Measurements from ENCODE around the gene NF1.
"Not testable (repeated sequence)": the region's sequence is repeated elsewhere in the genome, so short reads cannot be mapped to it uniquely, and the experiment has no call there.

NF1 gene

GRCh38 chr17:31369266-31369665, 274.5 kb downstream of the NF1 start:
- Histone ChIP-seq H3K36me3 (ENCODE audit: control insufficient read depth, insufficient read depth, low read length) (peaks cover 39% of the 10 kb centered on the region), H3K9me3 (ENCODE audit: control insufficient read depth, low read length) (no peaks in the 10 kb centered on the region), H3K4me1 (ENCODE audit: control insufficient read depth, insufficient read depth, low read length, poor library complexity, severe bottlenecking) (no peaks in the 10 kb centered on the region), H3K4me3 (ENCODE audit: extremely low read depth, insufficient read depth, low read length, poor library complexity, severe bottlenecking) (no peak overlapping the region), H3K27ac (ENCODE audit: low read depth, low read length, severe bottlenecking) (no peak overlapping the region)

- H3K27ac ChIP-seq (ENCODE audit: low read depth, low read length, severe bottlenecking) = no peak overlapping the region
- H3K36me3 ChIP-seq (ENCODE audit: control insufficient read depth, insufficient read depth, low read length) = peaks cover 34% of the 10 kb centered on the region
- H3K4me1 ChIP-seq (ENCODE audit: control insufficient read depth, insufficient read depth, low read length, poor library complexity, severe bottlenecking) = no peaks in the 10 kb centered on the region
- H3K9me3 ChIP-seq (ENCODE audit: control insufficient read depth, low read length) = no peaks in the 10 kb centered on the region
- 86 to 96% methylated on average over 3 to 4 of the region's 4 CpGs for WGBS, 2 experiments (ENCODE audit: insufficient coverage in 2 of 2)
- no peak overlapping the region for H3K4me3 ChIP-seq (ENCODE audit: extremely low read depth, insufficient read depth, low read length, poor library complexity, severe bottlenecking)
Measured at GRCh38 chr17:31371511-31372097, 276.8 kb downstream of the NF1 start.

- 98 to 99% methylated on average over 8 to 9 of the region's 10 CpGs for WGBS, 2 experiments (ENCODE audit: insufficient coverage in 2 of 2)
- Histone ChIP-seq H3K4me3 (ENCODE audit: extremely low read depth, insufficient read depth, low read length, poor library complexity, severe bottlenecking) (no peak overlapping the region), H3K36me3 (ENCODE audit: control insufficient read depth, insufficient read depth, low read length) (peaks cover 27% of the 10 kb centered on the region)
Measured at GRCh38 chr17:31373150-31374093, 278.6 kb downstream of the NF1 start.

GRCh38 chr17:31374094-31374447, 279.3 kb downstream of the NF1 start:
- Histone ChIP-seq H3K36me3 (ENCODE audit: control insufficient read depth, insufficient read depth, low read length) (peaks cover 34% of the 10 kb centered on the region), H3K4me3 (ENCODE audit: extremely low read depth, insufficient read depth, low read length, poor library complexity, severe bottlenecking) (no peak overlapping the region), H3K27ac (ENCODE audit: low read depth, low read length, severe bottlenecking) (no peak overlapping the region), H3K4me1 (ENCODE audit: control insufficient read depth, insufficient read depth, low read length, poor library complexity, severe bottlenecking) (no peaks in the 10 kb centered on the region), H3K9me3 (ENCODE audit: control insufficient read depth, low read length) (no peaks in the 10 kb centered on the region)
- WGBS, 2 experiments (ENCODE audit: insufficient coverage in 2 of 2) = 98% methylated on average over 5 of the region's 6 CpGs

More at GRCh38 chr17:31373150-31374093, 278.6 kb downstream of the NF1 start:
- H3K27ac ChIP-seq (ENCODE audit: low read depth, low read length, severe bottlenecking) = no peak overlapping the region
- no peaks in the 10 kb centered on the region for H3K9me3 ChIP-seq (ENCODE audit: control insufficient read depth, low read length)
- H3K4me1 ChIP-seq (ENCODE audit: control insufficient read depth, insufficient read depth, low read length, poor library complexity, severe bottlenecking) = no peaks in the 10 kb centered on the region

- Histone ChIP-seq H3K27ac (ENCODE audit: low read depth, low read length, severe bottlenecking) (no peak overlapping the region), H3K4me3 (ENCODE audit: extremely low read depth, insufficient read depth, low read length, poor library complexity, severe bottlenecking) (no peak overlapping the region), H3K36me3 (ENCODE audit: control insufficient read depth, insufficient read depth, low read length) (peaks cover 33% of the 10 kb centered on the region), H3K4me1 (ENCODE audit: control insufficient read depth, insufficient read depth, low read length, poor library complexity, severe bottlenecking) (no peaks in the 10 kb centered on the region), H3K9me3 (ENCODE audit: control insufficient read depth, low read length) (no peaks in the 10 kb centered on the region)
- WGBS, 2 experiments (ENCODE audit: insufficient coverage in 2 of 2) = no CpG with 5 or more reads among the region's 2 CpGs
Measured at GRCh38 chr17:31374503-31374902, 279.7 kb downstream of the NF1 start.

- Histone ChIP-seq H3K27ac (ENCODE audit: low read depth, low read length, severe bottlenecking) (no peak overlapping the region), H3K9me3 (ENCODE audit: control insufficient read depth, low read length) (no peaks in the 10 kb centered on the region), H3K4me3 (ENCODE audit: extremely low read depth, insufficient read depth, low read length, poor library complexity, severe bottlenecking) (no peak overlapping the region), H3K4me1 (ENCODE audit: control insufficient read depth, insufficient read depth, low read length, poor library complexity, severe bottlenecking) (no peaks in the 10 kb centered on the region), H3K36me3 (ENCODE audit: control insufficient read depth, insufficient read depth, low read length) (peaks cover 35% of the 10 kb centered on the region)
Measured at GRCh38 chr17:31378638-31379037, 283.9 kb downstream of the NF1 start.

- no CpG with 5 or more reads among the region's 1 CpG for WGBS, 2 experiments (ENCODE audit: insufficient coverage in 2 of 2)
- H3K9me3 ChIP-seq (ENCODE audit: control insufficient read depth, low read length) = no peaks in the 10 kb centered on the region
- no peak overlapping the region for H3K4me3 ChIP-seq (ENCODE audit: extremely low read depth, insufficient read depth, low read length, poor library complexity, severe bottlenecking)
- no peaks in the 10 kb centered on the region for H3K4me1 ChIP-seq (ENCODE audit: control insufficient read depth, insufficient read depth, low read length, poor library complexity, severe bottlenecking)
- H3K36me3 ChIP-seq (ENCODE audit: control insufficient read depth, insufficient read depth, low read length) = peaks cover 25% of the 10 kb centered on the region
- H3K27ac ChIP-seq (ENCODE audit: low read depth, low read length, severe bottlenecking) = no peak overlapping the region
Measured at GRCh38 chr17:31379597-31380205, 284.9 kb downstream of the NF1 start.

- no peaks in the 10 kb centered on the region for H3K9me3 ChIP-seq (ENCODE audit: control insufficient read depth, low read length)
- no peak overlapping the region for H3K4me3 ChIP-seq (ENCODE audit: extremely low read depth, insufficient read depth, low read length, poor library complexity, severe bottlenecking)
- peaks cover 18% of the 10 kb centered on the region for H3K36me3 ChIP-seq (ENCODE audit: control insufficient read depth, insufficient read depth, low read length)
Measured at GRCh38 chr17:31381165-31381668, 286.4 kb downstream of the NF1 start.

GRCh38 chr17:31382668-31383275, 288.0 kb downstream of the NF1 start:
- not testable (repeated sequence) for H3K27ac ChIP-seq (ENCODE audit: low read depth, low read length, severe bottlenecking); H3K4me3 ChIP-seq (ENCODE audit: extremely low read depth, insufficient read depth, low read length, poor library complexity, severe bottlenecking); H3K4me1 ChIP-seq (ENCODE audit: control insufficient read depth, insufficient read depth, low read length, poor library complexity, severe bottlenecking); H3K9me3 ChIP-seq (ENCODE audit: control insufficient read depth, low read length)
- WGBS, 2 experiments (ENCODE audit: insufficient coverage in 2 of 2) = 93 to 96% methylated on average over 9 to 10 of the region's 11 CpGs
- peaks cover 18% of the 10 kb centered on the region for H3K36me3 ChIP-seq (ENCODE audit: control insufficient read depth, insufficient read depth, low read length)

More at GRCh38 chr17:31381165-31381668, 286.4 kb downstream of the NF1 start:
- H3K4me1 ChIP-seq (ENCODE audit: control insufficient read depth, insufficient read depth, low read length, poor library complexity, severe bottlenecking) = no peaks in the 10 kb centered on the region
- no peak overlapping the region for H3K27ac ChIP-seq (ENCODE audit: low read depth, low read length, severe bottlenecking)

GRCh38 chr17:31383488-31383887, 288.7 kb downstream of the NF1 start:
- H3K36me3 ChIP-seq (ENCODE audit: control insufficient read depth, insufficient read depth, low read length) = peaks cover 16% of the 10 kb centered on the region
- 90 to 91% methylated on average over 2 to 4 of the region's 6 CpGs for WGBS, 2 experiments (ENCODE audit: insufficient coverage in 2 of 2)
- not testable (repeated sequence) for H3K27ac ChIP-seq (ENCODE audit: low read depth, low read length, severe bottlenecking); H3K4me1 ChIP-seq (ENCODE audit: control insufficient read depth, insufficient read depth, low read length, poor library complexity, severe bottlenecking); H3K4me3 ChIP-seq (ENCODE audit: extremely low read depth, insufficient read depth, low read length, poor library complexity, severe bottlenecking); H3K9me3 ChIP-seq (ENCODE audit: control insufficient read depth, low read length)

All from mesodermal cell (in vitro differentiated cells).